GM03348 (cell line): Measurements from ENCODE around the gene QKI.

ENCODE experiments used
- DNase-seq: peaks from one replicate; pipeline ENCODE4 v3.0.0; 2012; ENCODE audit warnings: low spot score

Gene QKI

GRCh38 chr6:163391985-163392384, 22.5 kb upstream of the QKI start:
- DNase-seq: no peak

GRCh38 chr6:163392533-163392932, 22.0 kb upstream of the QKI start:
- DNase-seq: peak; percentile 39

GRCh38 chr6:163393923-163394322, 20.6 kb upstream of the QKI start:
- DNase-seq: no peak

- no peak for DNase-seq
Observed at GRCh38 chr6:163394659-163395058, 19.9 kb upstream of the QKI start.

- no peak for DNase-seq
Observed at GRCh38 chr6:163395122-163395830, 19.2 kb upstream of the QKI start.

- DNase-seq: no peak
Observed at GRCh38 chr6:163395831-163396185, 18.7 kb upstream of the QKI start.

- DNase-seq: no peak
Observed at GRCh38 chr6:163397326-163397725, 17.2 kb upstream of the QKI start.

- DNase-seq: no peak
Observed at GRCh38 chr6:163398115-163398514, 16.4 kb upstream of the QKI start.

- DNase-seq: no peak
Observed at GRCh38 chr6:163398815-163399214, 15.7 kb upstream of the QKI start.

- no peak for DNase-seq
Observed at GRCh38 chr6:163400509-163400908, 14.0 kb upstream of the QKI start.

GRCh38 chr6:163401039-163401885, 13.3 kb upstream of the QKI start:
- DNase-seq: no peak

- no peak for DNase-seq
Observed at GRCh38 chr6:163402616-163403015, 11.9 kb upstream of the QKI start.

- DNase-seq: no peak
Observed at GRCh38 chr6:163404825-163405265, 9.7 kb upstream of the QKI start.

GRCh38 chr6:163405412-163406309, 8.9 kb upstream of the QKI start:
- DNase-seq: peak; percentile 50

GRCh38 chr6:163406366-163406765, 8.2 kb upstream of the QKI start:
- DNase-seq: no peak

- no peak for DNase-seq
Observed at GRCh38 chr6:163406830-163407229, 7.7 kb upstream of the QKI start.

GRCh38 chr6:163408352-163408991, 6.0 kb upstream of the QKI start:
- DNase-seq: no peak

- no peak for DNase-seq
Observed at GRCh38 chr6:163409712-163410111, 4.8 kb upstream of the QKI start.

- DNase-seq: no peak
Observed at GRCh38 chr6:163412341-163412740, 2.2 kb upstream of the QKI start.

GRCh38 chr6:163412801-163413344, 1.6 kb upstream of the QKI start:
- DNase-seq: no peak

GRCh38 chr6:163413345-163414116, 987 bp upstream of the QKI start:
- DNase-seq: peak; percentile 98
